GM23338 (cell line): ENCODE measurements around the gene PDCD2L. TPM values are rescaled to one million over a fixed set of nuclear protein-coding genes. Genes with fewer than 3 reads are reported as not detected.
"Not testable (repeated sequence)": the region's sequence is repeated elsewhere in the genome, so short reads cannot be mapped to it uniquely, and the experiment has no call there.

Experiments used
- ATAC-seq: fragments of 200-7000 bp; cut with Tn5 transposase; 3 replicates; pipeline ENCODE4 v1.9.1; 2020
- DNase-seq: peaks from one replicate; pipeline ENCODE4 v3.0.0-alpha.2; 2015; ENCODE audit warnings: low spot score
- H2AFZ ChIP-seq: fragments of 200-600 bp; sonication (generic); 2 replicates; pipeline ENCODE4 v1.8.0; 2016; ENCODE audit warnings: antibody characterized with exemption, mild to moderate bottlenecking, moderate library complexity
- H3F3A ChIP-seq: fragments of 200-600 bp; sonication (generic); replicated peaks from 2 replicates; pipeline ENCODE4 v1.8.0; 2017; ENCODE audit warnings: antibody characterized with exemption, mixed run types, low read depth
- H3K27ac ChIP-seq: fragments of 200-600 bp; sonication (generic); 2 replicates; pipeline ENCODE4 v1.6.1; 2016; ENCODE audit warnings: low read depth
- H3K27me3 ChIP-seq: fragments of 200-600 bp; sonication (generic); 2 replicates; pipeline ENCODE4 v1.8.0; 2016; ENCODE audit warnings: mild to moderate bottlenecking, mixed run types, moderate library complexity; ENCODE audit not compliant: insufficient read depth
- H3K36me3 ChIP-seq: fragments of 200-600 bp; sonication (generic); 2 replicates; pipeline ENCODE4 v1.8.0; 2016; ENCODE audit warnings: mild to moderate bottlenecking; ENCODE audit not compliant: insufficient read depth
- H3K4me1 ChIP-seq: fragments of 200-600 bp; sonication (generic); 2 replicates; pipeline ENCODE4 v1.8.0; 2016; ENCODE audit warnings: mild to moderate bottlenecking, moderate library complexity; ENCODE audit not compliant: insufficient read depth
- H3K4me2 ChIP-seq: fragments of 200-600 bp; sonication (generic); 2 replicates; pipeline ENCODE4 v1.7.1; 2017; ENCODE audit warnings: mixed run types
- H3K4me3 ChIP-seq: fragments of 200-600 bp; sonication (generic); 2 replicates; pipeline ENCODE4 v1.6.1; 2016; ENCODE audit warnings: mixed run types
- H3K79me2 ChIP-seq: fragments of 200-600 bp; sonication (generic); replicated peaks from 2 replicates; pipeline ENCODE4 v1.8.0; 2017; ENCODE audit warnings: mild to moderate bottlenecking; ENCODE audit not compliant: insufficient read depth
- H3K9me2 ChIP-seq: fragments of 200-600 bp; sonication (generic); 2 replicates; pipeline ENCODE4 v1.8.0; 2017; ENCODE audit not compliant: insufficient read depth
- H4K20me1 ChIP-seq: fragments of 200-600 bp; sonication (generic); replicated peaks from 2 replicates; pipeline ENCODE4 v1.8.0; 2017; ENCODE audit warnings: mild to moderate bottlenecking; ENCODE audit not compliant: insufficient read depth
- H3K27ac Mint-ChIP-seq: 2 replicates; pipeline ENCODE4 v1.8.0; 2020; ENCODE audit warnings: inconsistent platforms, mild to moderate bottlenecking, moderate library complexity, mixed read lengths
- H3K27me3 Mint-ChIP-seq: 3 replicates; pipeline ENCODE4 v1.8.0; 2022; ENCODE audit warnings: low read depth, mild to moderate bottlenecking, moderate library complexity, mixed read lengths, inconsistent platforms; ENCODE audit not compliant: insufficient read depth, poor library complexity
- H3K36me3 Mint-ChIP-seq: 3 replicates; pipeline ENCODE4 v1.8.0; 2021; ENCODE audit warnings: low read depth, mild to moderate bottlenecking, inconsistent platforms, moderate library complexity, mixed read lengths
- H3K4me1 Mint-ChIP-seq: 3 replicates; pipeline ENCODE4 v1.8.0; 2020; ENCODE audit warnings: mild to moderate bottlenecking, inconsistent platforms, mixed read lengths
- H3K4me3 Mint-ChIP-seq: 3 replicates; pipeline ENCODE4 v1.8.0; 2021; ENCODE audit warnings: moderate library complexity, mild to moderate bottlenecking, inconsistent platforms, mixed read lengths
- H3K9me3 Mint-ChIP-seq: 3 replicates; pipeline ENCODE4 v1.8.0; 2020; ENCODE audit warnings: moderate library complexity, mild to moderate bottlenecking, inconsistent platforms, mixed read lengths
- CREB1 ChIP-seq: fragments of 250-450 bp; sonication (Bioruptor Pico); IDR thresholded peaks from 2 replicates; pipeline ENCODE4 v1.5.0; 2020; ENCODE audit warnings: low read depth, mild to moderate bottlenecking, moderate library complexity
- CTCF ChIP-seq, 2 experiments: fragments of 200-600 bp in 1 of 2; sonication (generic) in 1 of 2; conservative IDR thresholded peaks; 2 replicates each; pipeline versions ENCODE4 v1.5.1 to v1.6.1; 2016 to 2017; ENCODE audit warnings: antibody characterized with exemption in 2 of 2, low read depth in 2 of 2, mild to moderate bottlenecking in 2 of 2, moderate library complexity in 1 of 2
- ETS1 ChIP-seq: IDR thresholded peaks from 2 replicates; pipeline ENCODE4 v1.6.1; 2016; ENCODE audit warnings: antibody characterized with exemption
- EZH2 ChIP-seq: fragments of 200-600 bp; sonication (generic); IDR thresholded peaks from one replicate; pipeline ENCODE4 v1.8.0; 2017; ENCODE audit warnings: antibody characterized with exemption, mild to moderate bottlenecking, low read depth; ENCODE audit not compliant: unreplicated experiment
- NANOG ChIP-seq: IDR thresholded peaks from 2 replicates; pipeline ENCODE4 v1.6.1; 2016; ENCODE audit warnings: antibody characterized with exemption, borderline replicate concordance
- POLR2AphosphoS5 ChIP-seq: IDR thresholded peaks from 2 replicates; pipeline ENCODE4 v1.6.1; 2016; ENCODE audit warnings: antibody characterized with exemption, low read depth
- ZNF114 ChIP-seq: fragments of 250-450 bp; sonication (Bioruptor Pico); IDR thresholded peaks from 2 replicates; pipeline ENCODE4 v1.5.0; 2020; ENCODE audit warnings: mild to moderate bottlenecking, moderate library complexity
- ZNF331 ChIP-seq: fragments of 250-450 bp; sonication (Bioruptor Pico); IDR thresholded peaks from 2 replicates; pipeline ENCODE4 v1.5.0; 2020; ENCODE audit warnings: low read depth, mild to moderate bottlenecking, moderate library complexity
- polyA plus RNA-seq: library from polyadenylated mRNA; unstranded; fragments of >200 nt; fragmentation: Nextera tagmentation; extraction: Ambion mirVana; gene quantifications from 2 replicates; pipeline ENCODE4 v1.2.1, GENCODE V29; 2016
- total RNA-seq: library from RNA; depleted of rRNA; stranded (reverse); fragments of >200 nt; shearing (Covaris generic); gene quantifications from 2 replicates; pipeline ENCODE4 v1.2.3, GENCODE V29; 2014

Gene PDCD2L
- total and polyA plus RNA-seq, 2 experiments from 2014 or later: 61.3 to 67.2 TPM

GRCh38 chr19:34388745-34389144 lies 15.5 kb upstream of the PDCD2L start:
- not testable (repeated sequence) for H3K27me3 ChIP-seq, H3K27ac Mint-ChIP-seq, H3K4me2 ChIP-seq, DNase-seq, H3K4me3 ChIP-seq, ATAC-seq, H4K20me1 ChIP-seq, H2AFZ ChIP-seq, H3K4me3 Mint-ChIP-seq, H3K27me3 Mint-ChIP-seq, H3F3A ChIP-seq, H3K4me1 ChIP-seq, H3K79me2 ChIP-seq, H3K4me1 Mint-ChIP-seq, H3K9me2 ChIP-seq, H3K9me3 Mint-ChIP-seq, H3K27ac ChIP-seq
- peaks cover 22% of the 10 kb centered on the region for H3K36me3 ChIP-seq
- peaks cover 48% of the 10 kb centered on the region for H3K36me3 Mint-ChIP-seq

GRCh38 chr19:34391813-34392212 lies 12.4 kb upstream of the PDCD2L start:
- no peak for ATAC-seq
- Histone ChIP-seq H3K27ac (no peak overlapping the region), H3K36me3 (peaks cover 14% of the 10 kb centered on the region)

GRCh38 chr19:34393031-34393430 lies 11.2 kb upstream of the PDCD2L start:
- DNase-seq (no peak), ATAC-seq (no peak)
- H3K9me3 Mint-ChIP-seq: no peaks in the 10 kb centered on the region
- H3K27ac Mint-ChIP-seq: no peak overlapping the region
- H3K4me3 Mint-ChIP-seq: no peak overlapping the region
- H3K27me3 Mint-ChIP-seq: no peaks in the 10 kb centered on the region
- Histone ChIP-seq H3K79me2 (no peaks in the 10 kb centered on the region; the same call in 1 of the 2 replicates), H3K4me2 (no peak overlapping the region), H3K27me3 (no peaks in the 10 kb centered on the region), H3K9me2 (no peaks in the 10 kb centered on the region), H4K20me1 (peaks cover 10% of the 10 kb centered on the region), H3K36me3 (peaks cover 26% of the 10 kb centered on the region), H3F3A (no peaks in the 10 kb centered on the region), H3K4me3 (no peak overlapping the region), H3K4me1 (no peaks in the 10 kb centered on the region), H2AFZ (no peak overlapping the region), H3K27ac (no peak overlapping the region)
- H3K4me1 Mint-ChIP-seq: no peaks in the 10 kb centered on the region
- peaks cover 25% of the 10 kb centered on the region for H3K36me3 Mint-ChIP-seq
- TF ChIP-seq NANOG (no peak), CREB1 (no peak), ZNF114 (CRISPR knock-in tag) (no peak), ZNF331 (CRISPR knock-in tag) (no peak), ETS1 (no peak), POLR2AphosphoS5 (no peak), EZH2 (no peak)

More at GRCh38 chr19:34391813-34392212, 12.4 kb upstream of the PDCD2L start:
- H3F3A ChIP-seq: no peaks in the 10 kb centered on the region
- TF ChIP-seq ETS1 (no peak), CTCF (conservative IDR thresholded peaks at IDR 0.05; ENCODE audit: low read depth in 2 of 2) (no peak), EZH2 (no peak)
- no peaks in the 10 kb centered on the region for H3K9me2 ChIP-seq
- no peaks in the 10 kb centered on the region for H3K4me1 Mint-ChIP-seq
- no peaks in the 10 kb centered on the region; the same call in 1 of the 2 replicates for H3K79me2 ChIP-seq
- H3K27me3 Mint-ChIP-seq: no peaks in the 10 kb centered on the region
- no peak for DNase-seq
- no peak overlapping the region for H3K27ac Mint-ChIP-seq
- no peak overlapping the region for H3K4me3 Mint-ChIP-seq
- H3K4me2 ChIP-seq: no peak overlapping the region
- peaks cover 7% of the 10 kb centered on the region for H4K20me1 ChIP-seq
- no peaks in the 10 kb centered on the region for H3K27me3 ChIP-seq
- no peaks in the 10 kb centered on the region for H3K9me3 Mint-ChIP-seq
- peaks cover 28% of the 10 kb centered on the region for H3K36me3 Mint-ChIP-seq
- no peak overlapping the region for H3K4me3 ChIP-seq
- H2AFZ ChIP-seq: no peak overlapping the region
- no peaks in the 10 kb centered on the region for H3K4me1 ChIP-seq
